Vagina (tissue), 2 donors: ENCODE measurements around the gene ARHGEF11. TPM values are rescaled to one million over a fixed set of nuclear protein-coding genes. Genes with fewer than 3 reads are reported as not detected.
A peak's percentile ranks its signal among the peaks of the same experiment; 100 is the strongest.

Source experiments
- DNase-seq, 2 donors: peaks; one replicate each; pipeline ENCODE4 v3.0.0-alpha.2; 2017; ENCODE audit errors: extremely low spot score in 2 of 2
- H3K27ac ChIP-seq: fragments of 200-600 bp; sonication (generic); one replicate; pipeline ENCODE4 v1.5.1; 2019
- H3K27me3 ChIP-seq: fragments of 200-600 bp; sonication (generic); one replicate; pipeline ENCODE4 v1.5.1; 2019
- H3K36me3 ChIP-seq, 2 donors: fragments of 200-600 bp; sonication (generic); one replicate each; pipeline ENCODE4 v1.5.1; 2017 to 2019
- H3K4me1 ChIP-seq: fragments of 200-600 bp; sonication (generic); one replicate; pipeline ENCODE4 v1.5.1; 2019
- H3K4me3 ChIP-seq, 2 donors: fragments of 200-600 bp; sonication (generic); 1 replicate in 1 of 2; 2 replicates in 1 of 2; pipeline ENCODE4 v1.5.1; 2016 to 2019
- H3K9me3 ChIP-seq: fragments of 200-600 bp; sonication (generic); one replicate; pipeline ENCODE4 v1.5.1; 2019
- CTCF ChIP-seq, 3 experiments: fragments of 450-650 bp in 2 of 3; fragments of 200-600 bp in 1 of 3; sonication (generic) in 1 of 3; IDR thresholded peaks; one replicate each; pipeline ENCODE4 v1.5.1; 2017 to 2019; ENCODE audit warnings: antibody characterized with exemption in 3 of 3, mild to moderate bottlenecking in 2 of 3, moderate library complexity in 2 of 3
- POLR2A ChIP-seq, 2 donors: fragments of 450-650 bp; IDR thresholded peaks; one replicate each; pipeline ENCODE4 v1.6.1; 2017; ENCODE audit warnings: antibody characterized with exemption in 2 of 2, mild to moderate bottlenecking in 2 of 2, moderate library complexity in 2 of 2
- POLR2AphosphoS5 ChIP-seq, 2 donors: sonication (generic); formaldehyde crosslinking; IDR thresholded peaks; one replicate each; pipeline ENCODE4 v1.9.0; 2017; ENCODE audit warnings: antibody characterized with exemption in 2 of 2, mild to moderate bottlenecking in 2 of 2, low read depth in 1 of 2; ENCODE audit not compliant: insufficient read depth in 1 of 2
- intact Hi-C: fragments of 100-400 bp; cut with DNase I; formaldehyde crosslinking; loops from one replicate; pipeline ENCODE4 v1.15.1; 2023
- total RNA-seq: library from RNA; depleted of rRNA; stranded (reverse); fragments of >200 nt; gene quantifications from one replicate; pipeline ENCODE4 v1.2.3, GENCODE V29; 2016

ARHGEF11 gene
- total RNA-seq, 1 donor from 2014 or later = 29.2 TPM

GRCh38 chr1:157087030-157087429 lies 41.5 kb upstream of the ARHGEF11 start:
- DNase-seq = peak in 1 of 2 donors; percentile 62
- H3K36me3 ChIP-seq = no peaks in the 10 kb centered on the region
- H3K4me1 ChIP-seq = peaks cover 8% of the 10 kb centered on the region
- H3K9me3 ChIP-seq = no peaks in the 10 kb centered on the region
- no peak for TF ChIP-seq POLR2AphosphoS5 (IDR thresholded peaks at IDR 0.05; ENCODE audit: insufficient read depth in 1 of 2, low read depth in 1 of 2)
- no peak for TF ChIP-seq CTCF (IDR thresholded peaks at IDR 0.05)
- TF ChIP-seq POLR2A (IDR thresholded peaks at IDR 0.05) = no peak
- no peak overlapping the region for H3K27ac ChIP-seq
- H3K27me3 ChIP-seq = no peaks in the 10 kb centered on the region
- intact Hi-C loops = no loop called here
- no peak overlapping the region for H3K4me3 ChIP-seq

- peak in 1 of 2 donors; percentile 49 for DNase-seq
- TF ChIP-seq POLR2A (IDR thresholded peaks at IDR 0.05) = no peak
- TF ChIP-seq CTCF (IDR thresholded peaks at IDR 0.05) = no peak
- no peak for TF ChIP-seq POLR2AphosphoS5 (IDR thresholded peaks at IDR 0.05; ENCODE audit: insufficient read depth in 1 of 2, low read depth in 1 of 2)
- H3K4me3 ChIP-seq = no peak overlapping the region
Measured at GRCh38 chr1:157086299-157086698, 40.8 kb upstream of the ARHGEF11 start.

GRCh38 chr1:157085421-157085820 lies 39.9 kb upstream of the ARHGEF11 start:
- H3K27ac ChIP-seq = no peak overlapping the region
- TF ChIP-seq CTCF (IDR thresholded peaks at IDR 0.05) (no peak), POLR2AphosphoS5 (IDR thresholded peaks at IDR 0.05; ENCODE audit: insufficient read depth in 1 of 2, low read depth in 1 of 2) (no peak), POLR2A (IDR thresholded peaks at IDR 0.05) (no peak)
- H3K4me1 ChIP-seq = peaks cover 3% of the 10 kb centered on the region
- no peak overlapping the region for H3K4me3 ChIP-seq
- no peaks in the 10 kb centered on the region for H3K36me3 ChIP-seq
- intact Hi-C loops = no loop called here
- H3K9me3 ChIP-seq = no peaks in the 10 kb centered on the region
- H3K27me3 ChIP-seq = no peaks in the 10 kb centered on the region
- no peak for DNase-seq

More at GRCh38 chr1:157086299-157086698, 40.8 kb upstream of the ARHGEF11 start:
- Histone ChIP-seq H3K9me3 (no peaks in the 10 kb centered on the region), H3K36me3 (no peaks in the 10 kb centered on the region), H3K4me1 (peaks cover 8% of the 10 kb centered on the region), H3K27ac (no peak overlapping the region), H3K27me3 (no peaks in the 10 kb centered on the region)
- intact Hi-C loops = no loop called here

GRCh38 chr1:157084720-157085119 lies 39.2 kb upstream of the ARHGEF11 start:
- TF ChIP-seq POLR2AphosphoS5 (IDR thresholded peaks at IDR 0.05; ENCODE audit: insufficient read depth in 1 of 2, low read depth in 1 of 2) (no peak), CTCF (IDR thresholded peaks at IDR 0.05) (no peak), POLR2A (IDR thresholded peaks at IDR 0.05) (no peak)
- Histone ChIP-seq H3K27ac (no peak overlapping the region), H3K27me3 (no peaks in the 10 kb centered on the region), H3K4me3 (no peak overlapping the region), H3K9me3 (no peaks in the 10 kb centered on the region), H3K4me1 (no peaks in the 10 kb centered on the region), H3K36me3 (no peaks in the 10 kb centered on the region)
- intact Hi-C loops = no loop called here
- DNase-seq = peak in 1 of 2 donors; percentile 80

- DNase-seq = no peak
- no peak for TF ChIP-seq CTCF (IDR thresholded peaks at IDR 0.05)
- no peak for TF ChIP-seq POLR2AphosphoS5 (IDR thresholded peaks at IDR 0.05; ENCODE audit: insufficient read depth in 1 of 2, low read depth in 1 of 2)
- no peak for TF ChIP-seq POLR2A (IDR thresholded peaks at IDR 0.05)
- Histone ChIP-seq H3K36me3 (no peaks in the 10 kb centered on the region), H3K4me3 (no peak overlapping the region), H3K4me1 (no peaks in the 10 kb centered on the region), H3K9me3 (no peaks in the 10 kb centered on the region), H3K27ac (no peak overlapping the region), H3K27me3 (no peaks in the 10 kb centered on the region)
- intact Hi-C loops = no loop called here
Measured at GRCh38 chr1:157081707-157082106, 36.2 kb upstream of the ARHGEF11 start.
